ENCODE measurements around the gene CSTF3.
"Not testable (repeated sequence)": the region's sequence is repeated elsewhere in the genome, so short reads cannot be mapped to it uniquely, and the experiment has no call there.

The CSTF3 gene

DNA sequence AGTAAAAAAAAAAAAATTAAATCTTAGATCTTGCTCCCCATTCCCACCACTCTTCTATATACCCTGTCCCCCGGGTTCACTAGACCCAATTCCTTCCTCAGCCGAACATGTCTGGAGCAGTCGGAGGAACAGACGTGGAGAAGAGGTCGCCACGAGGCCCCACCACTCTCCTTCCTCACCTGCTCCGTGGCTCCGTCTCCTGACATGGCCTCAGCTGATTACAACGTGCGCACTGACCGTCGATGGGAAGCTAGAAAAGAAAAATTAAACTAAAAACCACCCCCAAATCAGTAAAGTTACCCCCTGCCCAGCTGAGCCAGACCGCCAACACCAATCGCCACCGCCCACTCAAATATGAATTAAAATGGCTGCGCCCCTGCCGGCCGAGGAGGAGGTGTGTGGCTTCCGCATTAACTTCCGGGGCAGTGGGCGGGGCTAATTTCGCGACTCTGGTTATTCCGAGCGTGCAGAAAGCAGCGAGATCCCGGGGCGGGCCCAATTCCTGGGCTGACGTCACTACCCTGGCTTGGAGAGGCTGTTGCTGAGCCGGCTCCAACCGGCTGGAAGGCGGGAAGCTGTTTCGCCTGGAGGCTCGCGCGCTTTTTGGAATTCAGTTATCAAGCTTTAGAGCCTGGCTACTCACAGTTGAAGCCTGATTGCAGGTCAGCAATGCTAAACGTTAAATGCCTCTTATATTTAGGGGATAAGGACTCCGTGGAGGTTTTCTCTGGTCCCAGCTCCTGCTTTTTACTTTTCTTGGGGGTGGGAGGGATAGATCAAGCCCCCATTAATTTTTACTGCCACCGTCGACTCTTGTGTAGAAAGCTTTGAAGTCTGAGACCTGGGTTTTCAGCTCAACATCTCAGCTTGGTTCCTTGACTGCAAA, at the start of gene CSTF3:
TSS of gene CSTF3 (minus strand) at position 361 of the 886 bp plus-strand sequence. CDS start at position 206, 155 bp downstream.
- peak; percentile 95 for DNase-seq

DNA sequence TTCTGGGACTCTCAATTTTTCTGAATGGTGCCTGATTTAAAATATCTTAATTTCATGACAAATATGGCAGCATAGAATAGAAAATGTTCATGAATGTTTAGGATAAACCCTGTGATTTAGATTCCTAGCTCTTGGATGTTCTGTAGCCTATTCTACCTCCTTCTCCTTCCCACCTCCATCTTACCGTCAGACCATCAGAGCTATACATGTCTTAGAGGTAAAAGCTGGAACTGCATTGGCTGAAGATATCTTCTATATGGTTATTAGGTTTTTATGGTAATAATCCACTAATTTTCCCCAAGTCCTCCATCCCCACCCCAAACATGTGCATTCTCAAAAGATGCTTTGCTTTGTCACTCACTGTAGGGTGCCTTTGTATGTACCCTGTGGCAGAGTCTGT, 46.9 kb upstream of the CSTF3 start:
- no peak for DNase-seq

DNA sequence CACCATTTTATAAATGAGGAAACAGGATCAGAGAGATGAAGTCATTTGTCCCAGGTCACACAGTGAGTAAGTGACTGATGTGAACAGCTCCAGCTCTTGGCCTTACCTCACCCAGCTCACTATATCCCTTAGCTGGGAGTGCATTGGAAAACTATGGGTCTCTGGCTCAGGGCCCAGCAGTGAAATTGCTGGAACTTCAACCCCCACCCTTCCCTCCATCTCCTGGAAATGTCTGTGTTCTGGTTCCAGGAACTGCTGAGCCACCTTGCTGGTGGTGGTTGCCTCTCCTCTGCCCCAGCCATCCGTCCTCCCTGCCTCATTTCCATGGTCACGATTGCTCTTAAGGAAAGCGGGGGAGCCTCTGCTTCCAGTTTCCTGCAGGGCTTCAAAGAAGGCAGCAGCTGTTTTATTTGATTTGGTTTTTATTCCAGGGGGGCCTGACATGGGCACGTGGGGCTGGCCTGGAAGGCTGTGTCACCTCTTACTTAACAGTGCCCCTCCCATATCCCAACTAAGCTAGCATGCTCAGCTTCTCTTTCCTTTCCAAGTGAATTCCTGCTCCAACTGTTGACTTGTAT, 46.2 kb upstream of the CSTF3 start:
- DNase-seq: no peak

DNA sequence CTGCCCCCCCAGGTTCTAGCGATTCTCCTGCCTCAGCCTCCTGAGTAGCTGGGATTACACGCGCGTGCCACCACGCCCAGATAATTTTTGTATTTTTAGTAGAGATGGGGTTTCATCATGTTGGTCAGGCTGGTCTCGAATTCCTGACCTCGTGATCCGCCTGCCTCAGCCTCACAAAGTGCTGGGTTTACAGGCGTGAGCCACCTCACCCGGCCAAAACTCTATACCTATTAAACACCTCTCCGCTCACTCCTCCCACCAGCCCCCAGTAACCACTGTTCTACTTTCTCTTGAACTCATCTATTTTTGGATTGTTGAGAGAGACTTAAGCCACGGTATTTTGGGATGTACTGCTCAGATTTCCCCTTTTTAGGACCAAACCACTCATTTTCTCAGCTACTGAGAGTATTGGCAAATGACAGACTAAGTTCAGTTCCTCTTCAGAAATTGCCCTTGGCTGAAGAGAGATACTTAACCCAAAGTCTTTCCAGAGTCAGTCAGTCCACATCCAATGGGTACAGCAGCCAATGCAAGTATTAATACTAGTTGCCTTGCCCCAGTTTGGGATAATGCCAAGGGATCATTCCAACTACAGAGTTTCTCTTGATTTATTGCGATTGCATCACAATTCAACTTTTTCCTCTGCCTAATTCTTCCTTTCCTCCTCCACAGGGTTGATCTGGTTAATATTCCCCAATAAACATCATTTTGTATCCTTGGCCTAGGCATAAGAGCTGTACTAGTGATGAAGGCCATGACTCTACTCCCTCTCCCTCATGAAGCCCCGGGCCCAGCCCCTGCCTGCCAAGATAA, 36.8 kb upstream of the CSTF3 start:
- no peak for DNase-seq

DNA sequence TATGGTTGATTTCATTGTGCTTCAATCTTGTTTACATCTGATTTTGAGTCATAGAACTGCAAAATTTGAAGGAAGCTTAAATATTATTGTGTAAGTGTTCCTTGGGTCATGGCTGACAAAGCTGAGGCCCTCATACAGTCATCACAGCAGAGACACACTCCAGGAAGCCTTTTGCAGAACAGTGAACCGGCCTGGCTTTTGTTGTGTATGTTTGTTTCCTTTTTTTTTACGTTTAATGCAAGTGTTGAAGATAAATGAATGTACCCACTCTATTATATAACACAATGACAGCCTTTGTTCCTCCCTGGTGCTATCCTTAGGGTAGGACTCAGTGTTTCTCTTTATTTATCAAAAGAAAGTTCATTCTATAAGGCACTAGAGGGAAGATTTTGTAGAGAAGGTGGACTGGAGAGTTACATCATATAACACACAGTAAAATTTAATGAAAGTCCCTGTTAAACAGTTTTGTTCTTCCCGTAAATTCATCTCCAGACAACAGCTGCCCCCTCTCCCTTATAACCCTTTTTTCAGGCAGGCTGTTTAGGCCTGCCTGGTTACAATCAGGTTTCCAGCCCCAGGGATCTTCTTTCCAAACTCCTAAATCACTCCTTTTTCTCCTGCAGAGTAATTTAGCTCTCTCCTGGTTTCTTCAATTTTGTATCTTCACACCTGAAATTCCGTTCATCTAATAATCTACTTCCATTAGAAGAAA, 34.3 kb upstream of the CSTF3 start:
- DNase-seq: no peak

DNA sequence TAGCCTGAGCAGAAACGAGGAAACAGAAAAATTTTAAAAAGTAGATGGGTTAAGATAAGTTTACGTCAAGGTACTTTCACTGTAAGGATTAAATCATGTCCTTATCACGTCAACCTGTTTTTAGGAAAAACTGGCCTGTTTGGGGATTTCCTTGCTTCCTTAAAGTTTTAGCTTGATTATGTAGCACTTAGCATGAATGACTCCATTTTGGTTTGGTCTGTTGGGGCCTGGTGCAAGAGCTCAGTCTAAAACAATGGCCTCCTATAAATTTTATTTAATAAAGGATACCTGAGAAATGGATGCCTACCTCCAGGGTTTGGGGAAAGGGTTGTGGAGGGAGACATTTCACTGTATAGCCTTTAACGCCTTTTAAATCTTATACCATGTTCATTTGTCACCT, 33.2 kb upstream of the CSTF3 start:
- no peak for DNase-seq

DNA sequence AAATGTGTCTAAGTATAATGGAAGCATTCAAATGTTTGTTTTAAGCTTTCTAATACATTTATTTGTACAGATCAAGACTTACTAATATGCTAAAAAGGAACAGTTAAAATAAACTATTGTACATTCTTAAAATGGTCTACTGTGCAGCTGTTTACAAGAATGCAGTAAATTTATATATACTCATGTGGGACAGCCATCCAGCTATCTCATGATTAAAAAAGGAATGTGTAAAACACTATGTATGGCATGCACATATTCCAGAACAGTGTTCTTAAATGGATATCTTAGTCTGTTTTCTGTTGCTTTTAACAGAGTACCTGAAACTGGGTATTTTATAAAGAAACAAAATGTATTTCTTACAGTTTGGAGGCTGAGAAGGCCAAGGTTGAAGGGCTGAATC, 30.2 kb upstream of the CSTF3 start:
- no peak for DNase-seq

DNA sequence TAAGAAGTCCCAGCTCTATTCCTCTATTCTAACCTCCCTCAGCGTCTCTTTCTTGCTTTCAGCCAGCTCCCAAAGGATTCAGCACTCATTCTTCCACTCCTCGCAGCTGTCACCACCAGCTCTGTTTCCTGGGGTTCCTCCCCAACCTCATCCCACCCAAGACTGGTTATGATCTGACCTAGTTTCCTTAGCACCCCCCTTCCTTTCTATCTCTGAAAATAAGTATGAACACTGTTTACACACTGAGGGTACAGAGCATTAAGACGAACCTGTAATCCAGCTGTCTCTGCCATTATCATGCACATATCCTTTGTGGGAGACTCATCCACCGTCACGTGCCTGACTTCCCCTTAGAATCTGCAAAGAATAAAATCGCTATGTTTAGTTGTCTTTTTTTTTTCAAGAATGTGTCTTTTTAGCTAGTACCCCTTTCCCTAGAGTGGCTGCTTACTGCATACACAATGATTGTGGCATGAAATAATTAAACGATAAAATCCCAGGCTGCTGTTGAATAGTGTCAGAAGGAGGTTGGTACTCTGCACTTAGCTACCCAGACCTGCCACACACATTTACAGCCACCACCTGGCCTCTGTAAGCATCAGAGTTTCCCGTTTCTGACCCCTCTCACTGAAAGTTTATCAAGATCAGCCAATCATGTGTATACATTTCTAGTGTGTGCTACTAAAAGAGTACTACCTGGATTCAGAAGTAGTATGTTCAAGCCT, 26.9 kb upstream of the CSTF3 start:
- no peak for DNase-seq

DNA sequence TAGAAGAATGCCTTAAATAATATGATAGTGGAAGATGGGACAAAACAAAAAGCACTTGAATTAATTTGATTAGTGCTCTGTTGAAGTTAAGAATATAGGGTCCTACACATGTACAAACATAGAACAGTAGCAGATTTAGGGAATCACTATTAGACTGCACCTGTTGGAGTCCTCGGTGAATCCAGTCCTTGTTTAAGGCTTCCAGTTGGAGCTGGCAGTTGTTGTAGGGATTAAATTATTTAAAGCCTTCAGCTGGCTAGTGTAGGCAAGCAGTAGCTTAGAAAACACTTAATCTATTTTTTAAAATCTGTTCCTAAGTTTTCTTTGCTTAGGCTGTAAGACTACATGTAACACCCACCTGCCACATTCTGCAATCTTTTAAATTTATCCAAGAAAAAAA, 24.5 kb upstream of the CSTF3 start:
- DNase-seq: no peak

DNA sequence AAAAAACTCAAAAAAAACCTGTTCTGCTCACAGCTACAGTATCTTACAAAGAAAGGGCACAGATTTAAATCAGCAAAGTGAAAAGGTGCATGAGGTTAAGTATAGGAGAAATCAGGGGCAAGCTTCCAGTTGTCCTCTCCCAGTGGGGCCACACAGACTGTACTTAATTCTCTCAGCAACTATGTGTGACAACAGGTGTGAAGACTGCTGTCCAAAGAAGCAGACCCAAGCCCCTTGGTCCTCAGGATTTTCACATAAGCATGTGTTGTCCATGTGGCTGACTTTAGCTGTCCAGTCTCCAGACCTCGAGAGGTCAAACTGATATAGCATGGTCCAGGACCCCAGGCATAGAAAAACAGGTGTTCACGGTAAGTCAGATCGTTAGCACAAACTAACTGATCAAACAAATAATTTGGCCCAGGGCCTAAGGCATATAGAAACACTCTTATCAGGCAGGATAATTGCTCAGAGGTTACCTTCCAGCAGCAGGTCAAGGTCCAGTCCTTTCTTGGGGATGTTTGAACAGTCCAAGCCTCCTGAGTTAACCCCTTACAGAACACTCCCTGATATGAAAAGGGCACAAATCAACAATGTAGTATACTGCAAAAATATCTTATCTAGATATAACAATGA, 21.1 kb upstream of the CSTF3 start:
- no peak for DNase-seq

DNA sequence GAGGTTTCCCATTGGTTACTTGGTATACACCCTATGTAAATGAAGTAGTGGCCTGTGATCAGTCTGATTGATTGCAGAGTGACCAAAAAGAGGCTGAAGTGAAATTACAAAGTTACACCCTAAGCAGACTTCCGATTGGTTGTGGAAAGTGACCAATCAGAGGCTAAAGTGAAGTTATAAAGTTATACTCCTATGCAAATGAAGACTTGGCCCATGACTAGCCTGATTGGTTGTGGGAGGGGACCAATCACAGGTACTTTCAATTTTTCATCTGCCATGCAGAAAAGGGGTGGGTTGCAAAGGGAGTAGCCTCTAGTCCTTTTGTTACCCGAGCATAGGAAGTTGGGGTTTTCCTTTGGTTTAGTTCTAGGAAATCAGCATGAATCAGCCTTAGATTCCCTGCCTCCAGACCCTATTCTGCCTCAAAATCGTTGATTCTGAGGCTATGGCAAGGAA, 18.1 kb upstream of the CSTF3 start:
- no peak for DNase-seq

DNA sequence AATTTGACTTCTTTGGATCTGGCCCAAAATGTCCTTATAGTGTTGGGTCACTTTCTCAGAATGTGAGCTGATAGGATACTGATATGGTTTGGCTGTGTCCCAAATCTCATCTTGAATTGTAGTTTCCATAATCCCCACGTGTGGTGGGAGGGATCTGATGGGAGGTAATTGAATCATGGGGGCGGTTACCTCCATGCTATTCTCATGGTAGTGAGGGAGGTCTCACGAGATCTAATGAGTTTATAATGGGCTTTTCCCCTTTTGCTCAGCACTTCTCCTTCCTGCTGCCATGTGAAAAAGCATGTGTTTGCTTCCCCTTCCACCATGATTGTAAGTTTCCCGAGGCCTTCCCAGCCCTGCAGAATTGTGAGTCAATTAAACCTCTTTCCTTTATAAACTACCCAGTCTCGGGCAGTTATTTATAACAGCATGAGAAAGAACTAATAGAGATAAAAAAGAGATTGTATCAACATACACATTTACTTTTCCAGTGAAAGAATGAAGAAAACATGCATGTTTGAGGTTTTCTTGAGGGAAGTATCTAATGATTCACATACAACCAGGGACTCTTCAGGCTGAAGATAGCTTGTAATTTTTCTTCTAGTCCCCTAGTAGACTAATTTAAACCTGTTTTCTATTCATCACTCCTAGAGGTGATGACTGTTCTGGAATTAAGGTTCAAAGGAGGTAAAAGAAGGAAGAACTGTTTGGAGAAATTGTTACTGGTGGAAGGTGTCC, 17.3 kb upstream of the CSTF3 start:
- no peak for DNase-seq

DNA sequence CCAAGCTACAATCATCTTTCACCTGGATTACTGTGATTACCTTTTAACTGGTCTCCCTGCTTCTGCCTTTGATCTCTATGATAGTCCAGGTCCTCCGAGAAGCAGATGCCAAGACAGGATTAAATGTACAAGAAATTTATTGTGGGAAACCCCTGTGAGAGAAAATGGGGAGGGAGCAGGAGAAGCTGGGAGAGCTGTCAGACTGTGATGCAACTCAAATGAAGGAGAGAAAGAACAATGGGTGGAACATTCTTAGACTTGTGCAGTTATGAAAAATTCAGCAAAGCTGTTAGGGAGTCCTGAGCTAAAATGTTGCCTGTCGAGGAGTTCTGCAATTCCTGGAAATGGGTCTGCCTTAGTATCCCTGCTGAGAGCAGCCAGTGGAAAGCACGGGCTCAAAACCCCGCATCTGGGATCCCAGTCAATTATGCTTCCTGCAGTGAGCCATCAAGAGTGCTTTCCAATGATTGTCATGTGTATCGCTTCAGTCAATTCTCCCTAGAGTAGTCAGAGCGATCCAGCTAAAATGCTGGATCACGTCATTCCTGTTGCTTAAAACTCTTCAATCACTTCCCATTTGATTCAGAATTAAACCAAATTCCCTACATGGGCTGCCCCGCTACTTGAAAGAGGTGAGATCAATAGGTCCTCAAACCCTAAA, 16.5 kb upstream of the CSTF3 start:
- DNase-seq: no peak

DNA sequence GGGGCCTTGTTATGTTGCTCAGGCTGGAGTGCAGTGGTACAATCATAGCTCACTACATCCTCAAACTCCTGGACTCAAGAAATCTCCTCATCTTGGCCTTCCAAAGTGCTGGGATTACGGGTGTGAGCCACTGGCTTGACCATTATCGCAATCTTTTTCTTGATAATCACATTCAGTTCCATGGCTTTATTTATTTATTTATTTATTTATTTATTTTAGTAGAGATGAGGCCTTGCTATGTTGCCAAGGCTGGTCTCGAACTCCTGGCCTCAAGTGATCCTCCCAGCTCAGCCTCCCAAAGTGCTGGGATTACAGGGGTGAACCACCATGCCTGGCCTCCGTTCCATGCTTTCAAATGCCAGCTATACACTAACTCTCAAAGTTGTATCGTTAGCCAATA, 15.5 kb upstream of the CSTF3 start:
- not testable (repeated sequence) for DNase-seq

DNA sequence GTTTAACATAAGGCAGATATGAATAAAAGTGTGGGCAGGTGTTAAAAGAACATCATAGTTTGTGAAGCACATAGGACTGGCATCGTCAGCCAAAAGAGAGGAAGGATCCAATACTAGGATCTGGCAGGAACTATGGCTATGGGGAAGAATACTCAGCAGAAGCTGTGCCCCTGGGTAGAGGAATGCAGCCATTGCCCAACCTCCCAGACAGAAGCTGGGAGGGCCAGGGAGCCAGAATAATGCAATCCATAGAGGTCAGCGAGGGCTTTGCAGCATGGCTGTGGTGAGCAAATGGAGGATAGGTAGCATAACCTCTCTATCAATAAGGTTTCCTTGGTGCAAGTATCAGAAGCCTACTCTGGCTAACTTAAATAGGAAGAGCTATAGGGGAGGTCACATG, 11.7 kb upstream of the CSTF3 start:
- DNase-seq: no peak

DNA sequence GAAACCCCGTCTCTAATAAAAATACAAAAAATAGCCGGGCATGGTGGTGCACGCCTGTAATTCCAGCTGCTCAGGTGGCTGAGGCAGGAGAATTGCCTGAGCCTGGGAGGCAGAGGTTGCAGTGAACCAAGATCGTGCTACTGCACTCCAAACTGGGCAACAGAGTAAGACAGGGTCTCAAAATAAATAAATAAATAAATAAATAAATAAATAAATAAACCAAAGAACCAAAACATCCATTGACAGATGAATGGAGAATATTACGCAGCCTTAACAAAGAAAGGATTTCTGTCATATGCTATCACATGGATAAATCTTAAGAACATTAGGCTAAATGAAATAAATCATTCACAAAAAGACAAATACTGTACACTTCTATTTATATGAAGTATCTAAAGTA, 11.1 kb upstream of the CSTF3 start:
- no peak for DNase-seq

DNA sequence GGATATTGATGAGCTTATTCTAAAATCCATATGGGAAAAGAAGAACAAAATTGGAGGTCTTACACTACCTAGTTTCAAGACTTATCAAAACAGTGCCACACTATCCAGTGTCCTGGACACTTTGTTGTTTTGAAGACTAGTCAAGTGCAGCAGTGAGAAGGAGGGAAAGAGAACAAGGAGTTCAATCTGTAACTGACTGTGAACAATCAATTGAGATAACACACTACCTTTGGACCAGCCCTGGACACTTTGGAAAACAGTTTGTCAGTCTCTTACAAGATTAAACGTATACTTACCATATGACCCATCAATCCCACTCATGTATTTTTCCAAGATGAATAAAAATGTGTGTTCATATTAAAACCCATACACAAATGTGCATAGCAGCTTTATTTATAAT, 10.0 kb upstream of the CSTF3 start:
- no peak for DNase-seq

DNA sequence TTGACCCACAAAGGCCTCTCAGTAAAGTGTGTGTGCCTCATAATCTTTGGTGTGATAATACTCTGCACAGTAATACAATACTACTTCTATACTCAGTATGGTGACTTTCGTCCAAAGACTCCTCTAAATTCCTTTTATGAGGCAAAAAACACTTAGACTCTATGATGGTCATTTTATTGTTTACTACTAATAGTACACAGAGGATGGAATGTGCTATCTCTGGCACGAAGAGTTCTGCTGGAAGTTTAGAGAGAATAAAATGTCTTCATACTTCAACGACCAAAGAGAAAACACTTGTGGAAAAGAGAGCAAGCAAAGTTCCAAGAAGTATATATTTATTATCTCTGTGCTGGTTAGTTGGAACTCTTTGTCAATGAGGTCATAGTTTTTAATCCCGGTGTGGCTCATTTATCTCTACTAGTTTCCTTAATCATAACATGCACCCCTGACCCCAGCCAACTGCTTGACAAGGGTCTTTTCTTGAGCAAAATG, 7.5 kb upstream of the CSTF3 start:
- no peak for DNase-seq

DNA sequence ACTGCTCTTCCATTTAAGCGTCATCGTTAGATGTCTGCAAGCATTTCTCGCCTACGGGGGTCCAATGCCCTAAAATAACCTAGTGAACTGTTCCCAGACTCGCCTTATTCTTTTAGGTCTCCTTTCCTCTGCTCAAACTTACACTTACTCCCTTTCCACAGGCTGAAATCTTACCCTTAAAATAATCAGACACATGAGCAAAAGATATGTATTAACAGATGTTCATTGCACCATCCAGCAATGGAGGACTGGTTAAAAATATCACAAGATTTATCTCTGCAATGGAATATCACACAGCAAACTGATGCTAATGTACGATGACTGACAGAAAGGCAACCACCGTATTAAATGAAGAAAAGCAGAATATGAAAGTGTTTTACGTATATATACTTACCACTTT, 1.6 kb upstream of the CSTF3 start:
- DNase-seq: no peak

DNA sequence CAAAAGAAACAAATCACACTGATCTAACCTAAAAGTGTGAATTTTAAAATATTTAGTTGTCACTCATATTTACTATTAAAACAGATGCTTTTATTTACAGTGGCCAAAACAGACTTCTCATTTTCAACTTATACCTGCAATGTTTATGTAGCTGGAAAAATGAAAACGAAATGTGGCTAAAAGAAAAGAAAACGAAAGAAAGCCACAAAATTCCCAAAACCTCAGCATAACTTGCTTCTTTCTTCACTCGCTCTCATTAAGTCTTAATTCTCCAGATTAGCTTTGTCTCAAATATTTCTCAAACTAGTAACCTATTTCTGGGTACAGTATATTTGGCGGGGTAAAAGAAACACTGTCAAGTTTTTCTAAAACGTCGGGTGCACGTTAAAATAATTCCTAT, 693 bp downstream of the CSTF3 start:
- no peak for DNase-seq

All from NCI-H2081 treated with DMSO at 0.1 percent for 48 hours (cell line).